GM20000 (cell line): ENCODE results near the gene DPT.

ENCODE experiments used
- DNase-seq: peaks from one replicate; pipeline ENCODE4 v3.0.0; 2012; ENCODE audit warnings: low spot score
- CTCF ChIP-seq: IDR thresholded peaks from 2 replicates; pipeline ENCODE4 v1.5.1; 2012; ENCODE audit warnings: mild to moderate bottlenecking, control low read depth; ENCODE audit errors: extremely low read depth, missing control alignments

DPT gene

GRCh38 chr1:168698453-168698852 lies 30.6 kb downstream of the DPT start:
- TF ChIP-seq CTCF, result no peak
- no peak for DNase-seq

GRCh38 chr1:168697356-168698126 lies 31.5 kb downstream of the DPT start:
- no peak for DNase-seq
- TF ChIP-seq CTCF, result no peak

GRCh38 chr1:168696125-168696760 lies 32.8 kb downstream of the DPT start:
- no peak for DNase-seq
- TF ChIP-seq CTCF, result no peak

DNA sequence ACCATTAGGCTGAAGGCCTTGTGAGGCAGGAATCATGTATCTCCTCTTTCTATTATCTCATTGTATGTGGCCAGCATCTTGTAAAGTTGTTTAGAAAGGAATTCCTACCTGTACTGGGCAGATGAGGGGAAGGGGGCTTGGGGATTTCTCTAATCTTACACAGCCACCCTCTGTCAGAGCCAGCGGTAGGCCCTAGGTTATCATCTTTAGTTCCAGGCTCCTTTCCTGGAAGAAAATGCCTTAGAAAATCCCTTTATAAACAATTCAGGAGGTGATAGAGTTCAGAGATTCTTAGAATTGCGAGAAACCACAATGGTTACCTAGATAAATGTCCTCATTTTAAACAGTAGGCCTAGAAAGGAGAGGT lies 35.2 kb downstream of the DPT start:
- DNase-seq, result no peak
- TF ChIP-seq CTCF, result no peak

GRCh38 chr1:168693197-168693871 lies 35.7 kb downstream of the DPT start:
- DNase-seq, result no peak
- no peak for TF ChIP-seq CTCF

DNA sequence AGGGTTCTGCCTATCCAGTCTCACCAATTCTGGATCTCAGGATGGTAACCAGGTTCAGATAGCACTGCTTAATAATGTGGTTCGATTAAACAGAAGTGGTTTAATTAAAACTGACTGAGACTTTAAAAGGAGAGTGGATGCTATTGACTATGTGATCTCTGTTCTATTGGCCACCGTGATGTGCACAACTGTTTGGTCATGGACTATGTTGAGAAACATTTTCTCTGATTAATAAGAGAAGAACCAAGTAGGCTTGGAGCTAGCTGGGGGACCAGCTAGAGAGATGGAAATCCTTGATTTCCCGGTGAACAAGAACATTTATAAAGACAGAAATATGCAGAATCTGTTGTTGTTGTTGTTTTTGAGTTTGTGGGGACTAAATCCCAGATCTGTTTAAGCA lies 36.5 kb downstream of the DPT start:
- no peak for TF ChIP-seq CTCF
- no peak for DNase-seq

DNA sequence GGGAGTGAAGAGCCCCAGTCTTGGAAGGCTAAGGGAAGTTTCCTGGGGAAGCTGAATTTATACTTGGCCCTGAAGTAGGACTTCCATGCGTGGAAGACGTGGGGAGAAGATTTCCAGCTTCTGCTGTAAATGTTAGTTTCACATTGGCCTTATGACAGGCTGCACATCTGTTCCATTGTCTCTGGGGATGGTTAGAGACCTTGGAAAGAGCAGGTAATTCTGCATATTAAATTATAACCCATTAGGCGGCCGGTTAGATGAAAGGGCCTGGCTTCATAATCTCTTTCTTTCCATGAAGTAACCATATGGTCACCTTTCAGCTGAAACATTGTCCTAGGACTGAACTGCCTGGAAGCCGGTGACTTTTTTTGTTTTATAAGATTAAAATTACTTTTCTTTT lies 37.5 kb downstream of the DPT start:
- no peak for DNase-seq
- TF ChIP-seq CTCF, result no peak
